K562 (cell line): ENCODE results near the gene TBL1XR1. TPM values are rescaled to one million over a fixed set of nuclear protein-coding genes. Genes with fewer than 3 reads are reported as not detected.

Experiments
- ATAC-seq: fragments of 200-7000 bp; cut with Tn5 transposase; 3 replicates; pipeline ENCODE4 v1.9.1; 2020; ENCODE audit warnings: moderate library complexity
- BruUV-seq: library from RNA; stranded (reverse); fragments of 400-500 nt; replicated peaks from 2 replicates; lab custom pipeline; 2021; lab: Mats Ljungman, UMichigan
- CTCF ChIA-PET: fragments of 300-600 bp; formaldehyde crosslinking; extraction: SDS; loops from one replicate; lab custom pipeline; 2021; ENCODE audit warnings: low intra/inter-chr PET ratio; lab: Yijun Ruan, JAX
- POLR2A ChIA-PET: fragments of 300-600, 350-650 bp; sonication (Branson Sonifier 250); formaldehyde crosslinking; extraction: SDS; loops from one replicate; lab custom pipeline; 2021; ENCODE audit warnings: antibody characterized with exemption, inconsistent platforms; lab: Yijun Ruan, JAX
- DNase-seq, 4 experiments: peaks; one replicate each; pipeline versions ENCODE4 v3.0.0 to v3.0.0-alpha.2; 2011 to 2018; ENCODE audit warnings: low spot score in 3 of 4, mixed read lengths in 3 of 4; ENCODE audit errors: extremely low read depth in 1 of 4
- FAIRE-seq: peaks from 2 replicates; lab custom pipeline; 2011; peaks lifted over from hg19 to GRCh38; lab: Jason Lieb, UNC
- H2AFZ ChIP-seq: 2 replicates; pipeline ENCODE4 v1.6.0; 2011; ENCODE audit warnings: low read depth, low read length, control low read depth, inconsistent platforms
- H3K27ac ChIP-seq: fragments of 200-600 bp; 3 replicates; pipeline ENCODE4 v1.8.0; 2011; ENCODE audit warnings: low read depth, mild to moderate bottlenecking, control low read depth, inconsistent platforms, low read length, moderate library complexity, mixed read lengths; ENCODE audit errors: extremely low read depth
- H3K27me3 ChIP-seq, 2 experiments: fragments of 300-600 bp in 1 of 2; 2 replicates in 1 of 2; 3 replicates in 1 of 2; pipeline versions ENCODE4 v1.6.0 to v1.8.0; 2011; ENCODE audit warnings: inconsistent platforms in 2 of 2, low read length in 2 of 2, mild to moderate bottlenecking in 1 of 2, mixed read lengths in 1 of 2, moderate library complexity in 1 of 2; ENCODE audit not compliant: control insufficient read depth in 2 of 2, insufficient read depth in 2 of 2
- H3K36me3 ChIP-seq: fragments of 300-600 bp; 3 replicates; pipeline ENCODE4 v1.8.0; 2011; ENCODE audit warnings: mild to moderate bottlenecking, low read length, inconsistent platforms; ENCODE audit not compliant: control insufficient read depth, insufficient read depth
- H3K4me1 ChIP-seq, 2 experiments: fragments of 200-600 bp in 1 of 2; replicated peaks in 1 of 2; 2 replicates in 1 of 2; 3 replicates in 1 of 2; pipeline versions ENCODE4 v1.5.1 to v1.8.0; 2011; ENCODE audit warnings: inconsistent platforms in 2 of 2, low read length in 2 of 2, mild to moderate bottlenecking in 1 of 2, mixed read lengths in 1 of 2, moderate library complexity in 1 of 2; ENCODE audit not compliant: control insufficient read depth in 2 of 2, insufficient read depth in 2 of 2
- H3K4me2 ChIP-seq: 2 replicates; pipeline ENCODE4 v1.6.1; 2011; ENCODE audit warnings: low read length, control low read depth, inconsistent platforms, mixed read lengths; ENCODE audit not compliant: insufficient read depth
- H3K4me3 ChIP-seq: fragments of 200-600 bp; sonication (generic), shearing (Covaris generic); 2 replicates; pipeline ENCODE4 v1.5.1; 2016; ENCODE audit warnings: control low read depth, inconsistent platforms
- H3K79me2 ChIP-seq: fragments of 200-600 bp; 3 replicates; pipeline ENCODE4 v1.8.0; 2011; ENCODE audit warnings: low read length, inconsistent platforms; ENCODE audit not compliant: control insufficient read depth, insufficient read depth
- H3K9ac ChIP-seq, 2 experiments: 2 replicates each; pipeline versions ENCODE4 v1.6.0 to v1.6.1; 2011; ENCODE audit warnings: low read depth in 2 of 2, low read length in 2 of 2, control low read depth in 1 of 2, inconsistent platforms in 1 of 2, mild to moderate bottlenecking in 1 of 2, mixed read lengths in 1 of 2; ENCODE audit not compliant: insufficient read depth in 1 of 2
- H3K9me1 ChIP-seq: one replicate; pipeline ENCODE4 v1.6.0; 2011; ENCODE audit warnings: inconsistent platforms, mild to moderate bottlenecking, low read length, moderate library complexity; ENCODE audit not compliant: control insufficient read depth, insufficient read depth
- H3K9me3 ChIP-seq: replicated peaks from 2 replicates; pipeline ENCODE4 v1.5.1; 2011; ENCODE audit warnings: low read depth, low read length, inconsistent platforms; ENCODE audit not compliant: control insufficient read depth, insufficient read depth
- H4K20me1 ChIP-seq: replicated peaks from 2 replicates; pipeline ENCODE4 v1.6.1; 2011; ENCODE audit warnings: low read length, inconsistent platforms, mixed read lengths; ENCODE audit not compliant: control insufficient read depth, insufficient read depth
- CCAR2 ChIP-seq: fragments of 200-400 bp; formaldehyde crosslinking; IDR thresholded peaks from 2 replicates; pipeline ENCODE4 v1.6.1; 2017; ENCODE audit warnings: mild to moderate bottlenecking, low read depth, low read length
- EP400 ChIP-seq: fragments of 450-650 bp; IDR thresholded peaks from 2 replicates; pipeline ENCODE4 v1.6.1; 2017; ENCODE audit warnings: antibody characterized with exemption, mild to moderate bottlenecking, moderate library complexity
- FOXP1 ChIP-seq: sonication (generic); formaldehyde crosslinking; IDR thresholded peaks from 2 replicates; pipeline ENCODE4 v1.8.0; 2022; ENCODE audit warnings: mild to moderate bottlenecking, missing genetic modification reagents
- HCFC1 ChIP-seq: IDR thresholded peaks from 2 replicates; pipeline ENCODE4 v1.6.1; 2012; ENCODE audit warnings: low read depth, low read length, improper control_type of control experiment
- KLF13 ChIP-seq: fragments of 450-650 bp; IDR thresholded peaks from 2 replicates; pipeline ENCODE4 v1.6.1; 2016; ENCODE audit warnings: missing genetic modification characterization, low read depth, mild to moderate bottlenecking, missing compliant biosample characterization, moderate library complexity, borderline replicate concordance
- MYNN ChIP-seq, 2 experiments: sonication (generic); formaldehyde crosslinking in 1 of 2; IDR thresholded peaks; 2 replicates each; pipeline versions ENCODE4 v1.5.0 to v1.6.1; 2016 to 2020; ENCODE audit warnings: antibody characterized with exemption in 1 of 2, missing genetic modification reagents in 1 of 2
- NCOA2 ChIP-seq, 2 experiments: fragments of 450-650 bp; IDR thresholded peaks; 2 replicates each; pipeline ENCODE4 v1.6.1; 2018; ENCODE audit warnings: mild to moderate bottlenecking in 2 of 2, moderate library complexity in 1 of 2; ENCODE audit not compliant: partially characterized antibody in 2 of 2
- NCOA6 ChIP-seq: fragments of 450-650 bp; IDR thresholded peaks from 2 replicates; pipeline ENCODE4 v1.6.1; 2017; ENCODE audit warnings: mild to moderate bottlenecking
- NFE2L1 ChIP-seq: fragments of 450-650 bp; IDR thresholded peaks from 2 replicates; pipeline ENCODE4 v1.6.1; 2016; ENCODE audit warnings: missing genetic modification characterization, low read depth, mild to moderate bottlenecking, missing compliant biosample characterization, moderate library complexity, borderline replicate concordance
- NFYB ChIP-seq: IDR thresholded peaks from 2 replicates; pipeline ENCODE4 v1.6.1; 2011; ENCODE audit warnings: mild to moderate bottlenecking, moderate library complexity; ENCODE audit not compliant: insufficient read length; ENCODE audit errors: extremely low read depth
- PHF20 ChIP-seq: fragments of 450-650 bp; IDR thresholded peaks from 2 replicates; pipeline ENCODE4 v1.6.1; 2018; ENCODE audit not compliant: partially characterized antibody
- SNRNP70 ChIP-seq: fragments of 200-400 bp; formaldehyde crosslinking; optimal IDR thresholded peaks from 2 replicates; pipeline ENCODE3; 2017; ENCODE audit warnings: low read depth, low read length
- WGBS: fragments of 100-300 bp; shearing (Covaris generic); methylation state at CpG from one replicate; pipeline ENCODE4 v1.1.6; 2016; ENCODE audit warnings: low coverage, mixed read lengths; ENCODE audit not compliant: insufficient coverage; ENCODE audit errors: missing lambda C conversion rate; 5-methylcytosine and 5-hydroxymethylcytosine counted together
- in situ Hi-C: fragments of 300-500 bp; cut with MboI; formaldehyde crosslinking; loops from 4 replicates; pipeline ENCODE4 v1.15.0; 2018; ENCODE audit warnings: inconsistent platforms, mixed read lengths
- intact Hi-C: fragments of 100-400 bp; cut with micrococcal nuclease; formaldehyde crosslinking; loops from 2 replicates; pipeline ENCODE4 v1.14.2; 2022
- polyA plus RNA-seq, 8 experiments: library from polyadenylated mRNA; depleted of rRNA in 4 of 8; stranded (reverse) in 5 of 8; unstranded in 3 of 8; fragments of >200 nt; fragmentation: Nextera tagmentation in 2 of 8; fragmentation: Illumina TruSeq in 1 of 8; extraction: Ambion mirVana in 2 of 8; extraction: Trizol in 1 of 8; gene quantifications; 2 replicates each; pipeline versions ENCODE4 v1.2.1 to v1.2.3, GENCODE V29; 2011 to 2014; ENCODE audit warnings: inconsistent platforms in 1 of 8, missing spikeins in 1 of 8
- total RNA-seq, 7 experiments: library from RNA; depleted of rRNA in 6 of 7; stranded (reverse); fragments of >200 nt in 6 of 7; fragmentation: Illumina TruSeq in 2 of 7; extraction: Trizol in 2 of 7; gene quantifications; 2 replicates each; pipeline versions ENCODE4 v1.2.1 to v1.2.3, GENCODE V29; 2011 to 2021; ENCODE audit warnings: low replicate concordance in 1 of 7
- TF ChIP-seq, protein P1 (sequence below): fragments of 200-400 bp; formaldehyde crosslinking; IDR thresholded peaks from 2 replicates; pipeline ENCODE4 v1.6.1; 2017; ENCODE audit warnings: mild to moderate bottlenecking, low read depth, low read length, moderate library complexity
- TF ChIP-seq, protein P2 (sequence below): fragments of 450-650 bp; IDR thresholded peaks from 2 replicates; pipeline ENCODE4 v1.7.1; 2018; ENCODE audit warnings: mild to moderate bottlenecking, low read depth; ENCODE audit not compliant: partially characterized antibody

The TBL1XR1 gene
- total and polyA plus RNA-seq, 9 of the 15 experiments (the other 6 are each of a cell fraction or from before 2014, with no cell fraction given) = 19.6 to 171 (median 83.3) TPM

DNA sequence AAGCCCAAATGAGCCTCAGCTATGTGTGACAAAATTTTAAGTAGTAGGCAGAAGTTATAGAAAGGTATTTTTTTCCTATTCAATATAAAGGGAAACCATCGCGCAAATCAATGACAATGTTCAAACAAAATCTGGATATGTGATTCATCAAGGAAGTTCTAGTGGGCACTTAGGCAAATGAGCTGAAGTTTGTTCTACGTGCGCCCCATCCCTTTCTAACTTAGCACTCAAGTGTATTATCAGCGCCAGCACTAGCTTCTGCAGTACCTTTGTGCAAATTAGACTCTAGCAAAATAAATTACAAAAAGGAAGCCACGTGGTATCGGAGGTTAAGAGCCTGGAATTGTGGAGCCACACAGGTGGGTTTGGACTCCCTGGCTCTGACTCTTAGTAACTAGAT lies 91.1 kb downstream of the TBL1XR1 start:
- H3K79me2 ChIP-seq = peaks cover 100% of the 10 kb centered on the region
- CTCF ChIA-PET = no interaction called here
- FAIRE-seq = no peak
- 0 out of 3 replicates have a peak, but pooled peaks cover 2% of the 10 kb centered on the region for H3K36me3 ChIP-seq
- H3K4me2 ChIP-seq = no peak overlapping the region
- no peak for DNase-seq
- H3K4me1 ChIP-seq = peaks cover 5 to 25% of the 10 kb centered on the region in 2 experiments; a peak in 3 of 5 replicates
- no peak overlapping the region for H2AFZ ChIP-seq
- in situ Hi-C loops (no loop called here), intact Hi-C loops (no loop called here)
- H4K20me1 ChIP-seq = 0 out of 2 replicates have a peak, but pooled peaks cover 16% of the 10 kb centered on the region
- no peak overlapping the region for H3K4me3 ChIP-seq
- no peak overlapping the region for H3K27ac ChIP-seq
- ATAC-seq = no peak
- WGBS = 82% methylated on average over 7 of the region's 7 CpGs
- peaks cover 6% of the 10 kb centered on the region for H3K9me1 ChIP-seq
- H3K27me3 ChIP-seq = no peaks in the 10 kb centered on the region
- BruUV-seq = no TSS peak
- POLR2A ChIA-PET = interaction anchor here (1.1 to 2.9 kb wide), 4 partner anchors 18 to 252 kb away, joined by 3 to 8 read pairs (median 4); no protein-coding TSS in a partner anchor
- no peak overlapping the region for H3K9ac ChIP-seq
- H3K9me3 ChIP-seq = no peaks in the 10 kb centered on the region
- no peak for TF ChIP-seq CCAR2
- TF ChIP-seq EP400 = no peak
- no peak for TF ChIP-seq NCOA2 (IDR thresholded peaks at IDR 0.05; ENCODE audit: partially characterized antibody in 2 of 2)
- TF ChIP-seq, protein P1, sequence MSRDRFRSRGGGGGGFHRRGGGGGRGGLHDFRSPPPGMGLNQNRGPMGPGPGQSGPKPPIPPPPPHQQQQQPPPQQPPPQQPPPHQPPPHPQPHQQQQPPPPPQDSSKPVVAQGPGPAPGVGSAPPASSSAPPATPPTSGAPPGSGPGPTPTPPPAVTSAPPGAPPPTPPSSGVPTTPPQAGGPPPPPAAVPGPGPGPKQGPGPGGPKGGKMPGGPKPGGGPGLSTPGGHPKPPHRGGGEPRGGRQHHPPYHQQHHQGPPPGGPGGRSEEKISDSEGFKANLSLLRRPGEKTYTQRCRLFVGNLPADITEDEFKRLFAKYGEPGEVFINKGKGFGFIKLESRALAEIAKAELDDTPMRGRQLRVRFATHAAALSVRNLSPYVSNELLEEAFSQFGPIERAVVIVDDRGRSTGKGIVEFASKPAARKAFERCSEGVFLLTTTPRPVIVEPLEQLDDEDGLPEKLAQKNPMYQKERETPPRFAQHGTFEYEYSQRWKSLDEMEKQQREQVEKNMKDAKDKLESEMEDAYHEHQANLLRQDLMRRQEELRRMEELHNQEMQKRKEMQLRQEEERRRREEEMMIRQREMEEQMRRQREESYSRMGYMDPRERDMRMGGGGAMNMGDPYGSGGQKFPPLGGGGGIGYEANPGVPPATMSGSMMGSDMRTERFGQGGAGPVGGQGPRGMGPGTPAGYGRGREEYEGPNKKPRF = no peak
- TF ChIP-seq NCOA6 = no peak
- no peak for TF ChIP-seq MYNN (IDR thresholded peaks at IDR 0.05)
- TF ChIP-seq MYNN (CRISPR knock-in tag; IDR thresholded peaks at IDR 0.05) = no peak
- TF ChIP-seq NFE2L1 (tag) = no peak
- TF ChIP-seq HCFC1 = no peak
- no peak for TF ChIP-seq PHF20
- TF ChIP-seq FOXP1 (CRISPR knock-in tag) = no peak
- no peak for TF ChIP-seq SNRNP70
- no peak for TF ChIP-seq KLF13 (tag)
- TF ChIP-seq NFYB = no peak
- TF ChIP-seq, protein P2, sequence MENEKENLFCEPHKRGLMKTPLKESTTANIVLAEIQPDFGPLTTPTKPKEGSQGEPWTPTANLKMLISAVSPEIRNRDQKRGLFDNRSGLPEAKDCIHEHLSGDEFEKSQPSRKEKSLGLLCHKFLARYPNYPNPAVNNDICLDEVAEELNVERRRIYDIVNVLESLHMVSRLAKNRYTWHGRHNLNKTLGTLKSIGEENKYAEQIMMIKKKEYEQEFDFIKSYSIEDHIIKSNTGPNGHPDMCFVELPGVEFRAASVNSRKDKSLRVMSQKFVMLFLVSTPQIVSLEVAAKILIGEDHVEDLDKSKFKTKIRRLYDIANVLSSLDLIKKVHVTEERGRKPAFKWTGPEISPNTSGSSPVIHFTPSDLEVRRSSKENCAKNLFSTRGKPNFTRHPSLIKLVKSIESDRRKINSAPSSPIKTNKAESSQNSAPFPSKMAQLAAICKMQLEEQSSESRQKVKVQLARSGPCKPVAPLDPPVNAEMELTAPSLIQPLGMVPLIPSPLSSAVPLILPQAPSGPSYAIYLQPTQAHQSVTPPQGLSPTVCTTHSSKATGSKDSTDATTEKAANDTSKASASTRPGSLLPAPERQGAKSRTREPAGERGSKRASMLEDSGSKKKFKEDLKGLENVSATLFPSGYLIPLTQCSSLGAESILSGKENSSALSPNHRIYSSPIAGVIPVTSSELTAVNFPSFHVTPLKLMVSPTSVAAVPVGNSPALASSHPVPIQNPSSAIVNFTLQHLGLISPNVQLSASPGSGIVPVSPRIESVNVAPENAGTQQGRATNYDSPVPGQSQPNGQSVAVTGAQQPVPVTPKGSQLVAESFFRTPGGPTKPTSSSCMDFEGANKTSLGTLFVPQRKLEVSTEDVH = no peak
